GM19438 (cell line): Measurements from ENCODE around the gene AFAP1L2.

Experiments
- ATAC-seq: cut with Tn5 transposase; IDR thresholded peaks from one replicate; pipeline ENCODE4 v1.9.1; 2021; ENCODE audit warnings: low read depth; ENCODE audit not compliant: unreplicated experiment

Gene AFAP1L2

GRCh38 chr10:114252092-114252491 lies 152.2 kb downstream of the AFAP1L2 start:
- ATAC-seq, result no peak

DNA sequence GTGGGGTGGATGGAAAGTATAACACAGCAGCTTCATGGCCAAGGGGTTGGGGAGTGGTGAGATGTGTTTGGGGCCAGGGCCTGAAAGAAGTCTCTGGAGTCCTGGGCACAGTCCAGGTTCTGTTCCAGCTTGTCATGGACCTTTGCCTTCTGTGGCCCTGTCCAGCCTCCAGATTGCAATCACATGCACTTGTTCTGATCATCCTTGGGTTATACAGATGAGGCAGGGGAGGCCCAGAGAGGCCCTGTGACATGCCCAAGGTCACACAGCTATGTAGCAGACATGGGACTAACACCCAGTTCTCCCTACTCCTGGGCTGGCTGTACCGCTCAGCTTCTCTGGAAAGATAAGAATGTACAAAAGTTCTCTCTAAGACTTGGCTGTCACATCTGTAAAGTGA lies 153.6 kb downstream of the AFAP1L2 start:
- ATAC-seq, result no peak

GRCh38 chr10:114250236-114250635 lies 154.1 kb downstream of the AFAP1L2 start:
- no peak for ATAC-seq

DNA sequence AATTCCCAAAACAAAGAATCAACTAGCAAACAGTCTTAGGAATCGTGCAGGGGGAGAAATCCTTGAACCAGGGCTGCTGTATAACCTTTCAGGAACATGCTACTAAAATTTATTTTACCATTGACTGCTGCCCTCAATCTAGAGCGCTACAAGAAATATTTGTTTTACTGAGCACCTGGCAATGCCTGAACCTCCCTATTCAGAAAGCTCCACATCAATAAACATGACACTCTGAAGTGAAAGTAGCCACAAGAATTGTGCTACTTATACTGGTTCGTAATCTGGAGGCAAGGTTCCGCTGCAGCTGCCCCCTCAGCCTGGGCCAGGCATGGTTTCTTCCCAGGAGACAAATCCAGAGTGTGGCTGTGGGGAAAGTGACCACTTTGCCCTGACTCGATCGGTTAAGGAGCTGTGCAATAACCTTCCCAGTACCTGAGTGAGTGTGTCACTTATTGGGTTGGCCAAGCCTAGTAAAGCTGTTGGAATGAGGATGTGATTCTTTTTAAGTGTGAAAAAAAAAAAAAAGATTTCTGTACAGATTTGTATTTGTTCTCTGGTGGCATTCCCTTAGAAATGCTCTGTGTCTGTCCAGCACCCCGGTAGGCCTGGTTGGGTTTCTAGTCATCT lies 157.5 kb downstream of the AFAP1L2 start:
- no peak for ATAC-seq

GRCh38 chr10:114245121-114245791 lies 159.0 kb downstream of the AFAP1L2 start:
- ATAC-seq, result no peak
